SK-N-SH treated with all-trans-retinoic acid at 6 μM for 48 hours (cell line): Measurements from ENCODE around the gene GCGR.

Source experiments
- ATAC-seq: fragments of 200-7000 bp; cut with Tn5 transposase; 3 replicates; pipeline ENCODE4 v1.9.1; 2020; ENCODE audit warnings: mild to moderate bottlenecking, moderate library complexity
- ARNTL ChIP-seq: fragments of 450-650 bp; formaldehyde crosslinking; IDR thresholded peaks from 2 replicates; pipeline ENCODE4 v1.5.0; 2020; ENCODE audit warnings: low read depth, mild to moderate bottlenecking, moderate library complexity, borderline replicate concordance
- BACH2 ChIP-seq: fragments of 250-450 bp; sonication (Bioruptor Pico); IDR thresholded peaks from 2 replicates; pipeline ENCODE4 v1.9.0; 2021; ENCODE audit warnings: mild to moderate bottlenecking, borderline replicate concordance
- CSDC2 ChIP-seq: fragments of 250-450 bp; sonication (Bioruptor Pico); IDR thresholded peaks from 2 replicates; pipeline ENCODE4 v1.5.0; 2020; ENCODE audit warnings: mild to moderate bottlenecking, moderate library complexity
- ESRRG ChIP-seq: fragments of 250-450 bp; sonication (Bioruptor Pico); IDR thresholded peaks from 2 replicates; pipeline ENCODE4 v1.6.1; 2021; ENCODE audit warnings: mild to moderate bottlenecking
- GLIS3 ChIP-seq: fragments of 250-450 bp; sonication (Bioruptor Pico); IDR thresholded peaks from 2 replicates; pipeline ENCODE4 v1.5.0; 2020; ENCODE audit warnings: mild to moderate bottlenecking, moderate library complexity
- ISL1 ChIP-seq: fragments of 250-450 bp; sonication (Bioruptor Pico); IDR thresholded peaks from 2 replicates; pipeline ENCODE4 v2.1.2; 2022; ENCODE audit warnings: mild to moderate bottlenecking, moderate library complexity
- PPARA ChIP-seq: fragments of 250-450 bp; sonication (Bioruptor Pico); IDR thresholded peaks from 2 replicates; pipeline ENCODE4 v1.5.0; 2020; ENCODE audit warnings: mild to moderate bottlenecking, borderline replicate concordance
- RARB ChIP-seq: fragments of 250-450 bp; sonication (Bioruptor Pico); IDR thresholded peaks from 2 replicates; pipeline ENCODE4 v1.8.0; 2021; ENCODE audit warnings: mild to moderate bottlenecking, moderate library complexity
- SNAI2 ChIP-seq: fragments of 250-450 bp; sonication (Bioruptor Pico); IDR thresholded peaks from 2 replicates; pipeline ENCODE4 v1.5.0; 2020; ENCODE audit warnings: mild to moderate bottlenecking, moderate library complexity
- TCF4 ChIP-seq: fragments of 250-450 bp; sonication (Bioruptor Pico); IDR thresholded peaks from 2 replicates; pipeline ENCODE4 v1.8.0; 2021; ENCODE audit warnings: mild to moderate bottlenecking, moderate library complexity, borderline replicate concordance
- TOX ChIP-seq: fragments of 250-450 bp; sonication (Bioruptor Pico); IDR thresholded peaks from 2 replicates; pipeline ENCODE4 v1.8.0; 2021; ENCODE audit warnings: mild to moderate bottlenecking, moderate library complexity, borderline replicate concordance
- ZC3H10 ChIP-seq: fragments of 250-450 bp; sonication (Bioruptor Pico); IDR thresholded peaks from 2 replicates; pipeline ENCODE4 v1.5.1; 2021; ENCODE audit warnings: mild to moderate bottlenecking, moderate library complexity
- ZFP3 ChIP-seq: fragments of 250-450 bp; sonication (Bioruptor Pico); IDR thresholded peaks from 2 replicates; pipeline ENCODE4 v1.5.0; 2020; ENCODE audit warnings: mild to moderate bottlenecking, moderate library complexity
- ZFP30 ChIP-seq: fragments of 450-650 bp; formaldehyde crosslinking; IDR thresholded peaks from 2 replicates; pipeline ENCODE4 v1.5.0; 2022; ENCODE audit warnings: mild to moderate bottlenecking, moderate library complexity
- ZNF565 ChIP-seq: fragments of 450-650 bp; formaldehyde crosslinking; conservative IDR thresholded peaks from 2 replicates; pipeline ENCODE4 v1.5.0; 2020; ENCODE audit warnings: low read depth, mild to moderate bottlenecking, moderate library complexity
- ZNF70 ChIP-seq: fragments of 450-650 bp; formaldehyde crosslinking; IDR thresholded peaks from 2 replicates; pipeline ENCODE4 v1.5.0; 2020; ENCODE audit warnings: mild to moderate bottlenecking, moderate library complexity
- ZNF8 ChIP-seq: fragments of 450-650 bp; formaldehyde crosslinking; IDR thresholded peaks from 2 replicates; pipeline ENCODE4 v1.5.0; 2020; ENCODE audit warnings: mild to moderate bottlenecking, moderate library complexity
- TF ChIP-seq, protein P1 (sequence below): fragments of 250-450 bp; sonication (Bioruptor Pico); IDR thresholded peaks from 2 replicates; pipeline ENCODE4 v1.8.0; 2021; ENCODE audit warnings: low read depth, mild to moderate bottlenecking, moderate library complexity, borderline replicate concordance
- TF ChIP-seq, protein P2 (sequence below): fragments of 250-450 bp; sonication (Bioruptor Pico); IDR thresholded peaks from 2 replicates; pipeline ENCODE4 v1.5.0; 2020; ENCODE audit warnings: mild to moderate bottlenecking, moderate library complexity
- TF ChIP-seq, protein P3 (sequence below): fragments of 250-450 bp; sonication (Bioruptor Pico); IDR thresholded peaks from 2 replicates; pipeline ENCODE4 v1.5.1; 2020; ENCODE audit warnings: low read depth, mild to moderate bottlenecking, moderate library complexity
- TF ChIP-seq, protein P4 (sequence below): fragments of 250-450 bp; sonication (Bioruptor Pico); IDR thresholded peaks from 2 replicates; pipeline ENCODE4 v1.8.0; 2020; ENCODE audit warnings: mild to moderate bottlenecking, moderate library complexity, borderline replicate concordance

Gene GCGR

DNA sequence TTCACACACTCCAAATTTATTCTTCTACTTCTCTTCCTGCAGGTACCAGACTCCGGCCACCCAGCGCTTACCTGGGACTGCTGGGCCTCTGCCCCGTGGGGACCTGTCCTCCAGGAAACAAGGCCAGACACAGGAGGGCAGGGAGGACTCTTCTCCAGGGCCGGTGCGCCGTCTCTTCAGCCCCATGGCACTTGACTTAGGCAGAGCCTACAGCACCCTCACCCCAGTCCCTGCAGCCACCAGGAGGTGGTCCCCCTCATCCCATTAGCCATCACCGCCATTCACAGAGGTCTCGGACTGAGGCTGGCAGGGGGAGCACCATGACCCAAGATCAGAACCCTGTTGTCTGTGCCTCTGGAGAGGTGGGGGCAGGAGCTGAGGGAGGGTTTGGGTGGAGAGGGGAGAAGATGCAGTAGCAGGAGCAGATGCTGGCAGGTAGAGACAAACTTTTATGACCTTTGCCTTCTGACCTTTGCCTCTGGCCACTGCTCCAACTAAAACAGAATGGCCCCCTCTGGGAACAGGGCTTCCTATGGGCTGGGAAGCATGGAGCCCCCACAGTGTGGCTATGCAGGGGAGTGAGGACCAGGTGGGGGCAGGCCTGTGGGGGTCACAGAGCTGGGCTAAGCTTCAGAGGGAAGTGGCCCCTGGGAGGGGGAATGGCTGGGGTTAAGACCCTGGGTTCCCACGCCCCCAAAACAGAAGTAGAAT is 1.7 kb upstream of the GCGR start:
- ATAC-seq = no peak
- no peak for TF ChIP-seq ZNF565 (CRISPR knock-in tag)
- TF ChIP-seq ZC3H10 (CRISPR knock-in tag) = no peak
- TF ChIP-seq RARB (CRISPR knock-in tag) = no peak
- no peak for TF ChIP-seq PPARA (CRISPR knock-in tag)
- TF ChIP-seq, protein P1, sequence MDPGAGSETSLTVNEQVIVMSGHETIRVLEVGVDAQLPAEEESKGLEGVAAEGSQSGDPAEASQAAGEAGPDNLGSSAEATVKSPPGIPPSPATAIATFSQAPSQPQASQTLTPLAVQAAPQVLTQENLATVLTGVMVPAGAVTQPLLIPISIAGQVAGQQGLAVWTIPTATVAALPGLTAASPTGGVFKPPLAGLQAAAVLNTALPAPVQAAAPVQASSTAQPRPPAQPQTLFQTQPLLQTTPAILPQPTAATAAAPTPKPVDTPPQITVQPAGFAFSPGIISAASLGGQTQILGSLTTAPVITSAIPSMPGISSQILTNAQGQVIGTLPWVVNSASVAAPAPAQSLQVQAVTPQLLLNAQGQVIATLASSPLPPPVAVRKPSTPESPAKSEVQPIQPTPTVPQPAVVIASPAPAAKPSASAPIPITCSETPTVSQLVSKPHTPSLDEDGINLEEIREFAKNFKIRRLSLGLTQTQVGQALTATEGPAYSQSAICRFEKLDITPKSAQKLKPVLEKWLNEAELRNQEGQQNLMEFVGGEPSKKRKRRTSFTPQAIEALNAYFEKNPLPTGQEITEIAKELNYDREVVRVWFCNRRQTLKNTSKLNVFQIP (CRISPR knock-in tag) = no peak
- TF ChIP-seq ZFP30 (CRISPR knock-in tag) = no peak
- TF ChIP-seq ZNF70 (CRISPR knock-in tag) = no peak
- no peak for TF ChIP-seq CSDC2 (CRISPR knock-in tag)
- TF ChIP-seq BACH2 (CRISPR knock-in tag) = no peak
- TF ChIP-seq, protein P2, sequence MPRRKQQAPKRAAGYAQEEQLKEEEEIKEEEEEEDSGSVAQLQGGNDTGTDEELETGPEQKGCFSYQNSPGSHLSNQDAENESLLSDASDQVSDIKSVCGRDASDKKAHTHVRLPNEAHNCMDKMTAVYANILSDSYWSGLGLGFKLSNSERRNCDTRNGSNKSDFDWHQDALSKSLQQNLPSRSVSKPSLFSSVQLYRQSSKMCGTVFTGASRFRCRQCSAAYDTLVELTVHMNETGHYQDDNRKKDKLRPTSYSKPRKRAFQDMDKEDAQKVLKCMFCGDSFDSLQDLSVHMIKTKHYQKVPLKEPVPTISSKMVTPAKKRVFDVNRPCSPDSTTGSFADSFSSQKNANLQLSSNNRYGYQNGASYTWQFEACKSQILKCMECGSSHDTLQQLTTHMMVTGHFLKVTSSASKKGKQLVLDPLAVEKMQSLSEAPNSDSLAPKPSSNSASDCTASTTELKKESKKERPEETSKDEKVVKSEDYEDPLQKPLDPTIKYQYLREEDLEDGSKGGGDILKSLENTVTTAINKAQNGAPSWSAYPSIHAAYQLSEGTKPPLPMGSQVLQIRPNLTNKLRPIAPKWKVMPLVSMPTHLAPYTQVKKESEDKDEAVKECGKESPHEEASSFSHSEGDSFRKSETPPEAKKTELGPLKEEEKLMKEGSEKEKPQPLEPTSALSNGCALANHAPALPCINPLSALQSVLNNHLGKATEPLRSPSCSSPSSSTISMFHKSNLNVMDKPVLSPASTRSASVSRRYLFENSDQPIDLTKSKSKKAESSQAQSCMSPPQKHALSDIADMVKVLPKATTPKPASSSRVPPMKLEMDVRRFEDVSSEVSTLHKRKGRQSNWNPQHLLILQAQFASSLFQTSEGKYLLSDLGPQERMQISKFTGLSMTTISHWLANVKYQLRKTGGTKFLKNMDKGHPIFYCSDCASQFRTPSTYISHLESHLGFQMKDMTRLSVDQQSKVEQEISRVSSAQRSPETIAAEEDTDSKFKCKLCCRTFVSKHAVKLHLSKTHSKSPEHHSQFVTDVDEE (CRISPR knock-in tag) = no peak
- no peak for TF ChIP-seq ISL1
- TF ChIP-seq GLIS3 (CRISPR knock-in tag) = no peak
- TF ChIP-seq ESRRG (CRISPR knock-in tag) = no peak
- no peak for TF ChIP-seq TOX (CRISPR knock-in tag)
- no peak for TF ChIP-seq SNAI2
- TF ChIP-seq TCF4 (CRISPR knock-in tag) = no peak
- TF ChIP-seq, protein P3, sequence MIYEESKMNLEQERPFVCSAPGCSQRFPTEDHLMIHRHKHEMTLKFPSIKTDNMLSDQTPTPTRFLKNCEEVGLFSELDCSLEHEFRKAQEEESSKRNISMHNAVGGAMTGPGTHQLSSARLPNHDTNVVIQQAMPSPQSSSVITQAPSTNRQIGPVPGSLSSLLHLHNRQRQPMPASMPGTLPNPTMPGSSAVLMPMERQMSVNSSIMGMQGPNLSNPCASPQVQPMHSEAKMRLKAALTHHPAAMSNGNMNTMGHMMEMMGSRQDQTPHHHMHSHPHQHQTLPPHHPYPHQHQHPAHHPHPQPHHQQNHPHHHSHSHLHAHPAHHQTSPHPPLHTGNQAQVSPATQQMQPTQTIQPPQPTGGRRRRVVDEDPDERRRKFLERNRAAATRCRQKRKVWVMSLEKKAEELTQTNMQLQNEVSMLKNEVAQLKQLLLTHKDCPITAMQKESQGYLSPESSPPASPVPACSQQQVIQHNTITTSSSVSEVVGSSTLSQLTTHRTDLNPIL (CRISPR knock-in tag) = no peak
- TF ChIP-seq ARNTL (CRISPR knock-in tag) = no peak
- TF ChIP-seq ZNF8 = no peak

DNA sequence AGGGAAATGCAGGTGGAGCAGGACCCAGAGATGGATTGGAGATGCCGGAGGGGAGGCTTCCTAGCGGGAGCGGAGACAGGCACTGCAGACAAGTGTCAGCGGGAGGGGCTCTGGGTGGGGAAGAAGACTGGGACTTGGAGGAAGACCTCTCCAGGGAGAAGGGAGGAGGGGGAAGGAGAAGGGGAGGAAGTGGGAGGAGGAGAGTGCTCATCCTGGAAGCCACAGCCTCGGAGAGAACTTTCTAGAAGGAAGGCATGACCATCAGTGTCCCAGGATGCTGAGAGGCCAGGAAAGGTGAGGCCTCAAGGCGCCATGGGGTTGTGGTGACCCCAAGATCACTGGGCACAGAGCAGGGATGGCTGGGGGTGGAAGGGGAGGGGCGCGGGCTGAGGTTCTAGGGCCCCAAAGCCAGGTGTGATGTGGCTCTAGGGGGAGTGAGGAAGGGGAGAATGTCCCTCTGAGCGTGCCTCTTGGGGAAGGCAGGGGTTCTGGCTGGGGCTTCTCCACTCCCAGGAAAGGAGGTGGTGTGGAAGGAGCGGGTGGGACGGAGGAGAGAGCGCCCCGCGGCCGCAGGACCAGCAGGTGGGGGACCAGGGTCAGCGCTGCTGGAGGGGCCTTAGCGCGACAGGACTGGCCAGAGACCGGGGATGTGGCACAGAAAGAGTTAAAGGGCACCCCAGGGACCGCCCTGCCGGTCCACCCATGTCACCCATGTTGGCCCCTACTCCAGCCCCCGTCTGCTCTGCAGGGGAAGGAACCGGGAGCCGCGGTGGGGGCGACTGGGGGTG is 900 bp upstream of the GCGR start:
- no peak for ATAC-seq
- no peak for TF ChIP-seq TOX (CRISPR knock-in tag)
- TF ChIP-seq ZFP3 = no peak
- TF ChIP-seq ZNF8 = no peak
- no peak for TF ChIP-seq GLIS3 (CRISPR knock-in tag)
- no peak for TF ChIP-seq ZNF70 (CRISPR knock-in tag)
- TF ChIP-seq, protein P4, sequence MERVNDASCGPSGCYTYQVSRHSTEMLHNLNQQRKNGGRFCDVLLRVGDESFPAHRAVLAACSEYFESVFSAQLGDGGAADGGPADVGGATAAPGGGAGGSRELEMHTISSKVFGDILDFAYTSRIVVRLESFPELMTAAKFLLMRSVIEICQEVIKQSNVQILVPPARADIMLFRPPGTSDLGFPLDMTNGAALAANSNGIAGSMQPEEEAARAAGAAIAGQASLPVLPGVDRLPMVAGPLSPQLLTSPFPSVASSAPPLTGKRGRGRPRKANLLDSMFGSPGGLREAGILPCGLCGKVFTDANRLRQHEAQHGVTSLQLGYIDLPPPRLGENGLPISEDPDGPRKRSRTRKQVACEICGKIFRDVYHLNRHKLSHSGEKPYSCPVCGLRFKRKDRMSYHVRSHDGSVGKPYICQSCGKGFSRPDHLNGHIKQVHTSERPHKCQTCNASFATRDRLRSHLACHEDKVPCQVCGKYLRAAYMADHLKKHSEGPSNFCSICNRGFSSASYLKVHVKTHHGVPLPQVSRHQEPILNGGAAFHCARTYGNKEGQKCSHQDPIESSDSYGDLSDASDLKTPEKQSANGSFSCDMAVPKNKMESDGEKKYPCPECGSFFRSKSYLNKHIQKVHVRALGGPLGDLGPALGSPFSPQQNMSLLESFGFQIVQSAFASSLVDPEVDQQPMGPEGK (CRISPR knock-in tag) = no peak
- TF ChIP-seq, protein P3 (CRISPR knock-in tag) = no peak
- TF ChIP-seq BACH2 (CRISPR knock-in tag) = no peak
- no peak for TF ChIP-seq CSDC2 (CRISPR knock-in tag)
- TF ChIP-seq TCF4 (CRISPR knock-in tag) = no peak
- TF ChIP-seq ESRRG (CRISPR knock-in tag) = no peak
- no peak for TF ChIP-seq SNAI2
- no peak for TF ChIP-seq PPARA (CRISPR knock-in tag)
- TF ChIP-seq ZFP30 (CRISPR knock-in tag) = no peak
- no peak for TF ChIP-seq ISL1
- TF ChIP-seq ARNTL (CRISPR knock-in tag) = no peak
